Muscle layer of colon (tissue), 2 donors: ENCODE results near the gene IDUA.
"Not testable (repeated sequence)": the region's sequence is repeated elsewhere in the genome, so short reads cannot be mapped to it uniquely, and the experiment has no call there.

Experiments
- H3K27ac ChIP-seq: one replicate; pipeline ENCODE4 v1.7.0; 2013; ENCODE audit warnings: low read depth, mild to moderate bottlenecking, low read length, moderate library complexity
- H3K27me3 ChIP-seq, 2 donors: one replicate each; pipeline ENCODE4 v1.7.0; 2013; ENCODE audit warnings: low read length in 2 of 2, mild to moderate bottlenecking in 2 of 2; ENCODE audit not compliant: insufficient read depth in 2 of 2, control insufficient read depth in 1 of 2
- H3K36me3 ChIP-seq: one replicate; pipeline ENCODE4 v1.7.0; 2013; ENCODE audit warnings: mild to moderate bottlenecking, low read length; ENCODE audit not compliant: insufficient read depth
- H3K4me1 ChIP-seq: one replicate; pipeline ENCODE4 v1.7.0; 2013; ENCODE audit warnings: mild to moderate bottlenecking, low read length; ENCODE audit not compliant: insufficient read depth
- H3K4me3 ChIP-seq, 2 donors: one replicate each; pipeline ENCODE4 v1.7.0; 2013; ENCODE audit warnings: low read length in 2 of 2, low read depth in 1 of 2, mild to moderate bottlenecking in 1 of 2, moderate library complexity in 1 of 2
- H3K9ac ChIP-seq: one replicate; pipeline ENCODE4 v1.7.0; 2013; ENCODE audit warnings: low read length
- H3K9me3 ChIP-seq: one replicate; pipeline ENCODE4 v1.7.0; 2013; ENCODE audit warnings: mild to moderate bottlenecking, low read length
- donor health status: abdominal sarcoma.
- donor health status: Adenocarcinoma of cecum.

The IDUA gene

GRCh38 chr4:1045595-1046201 lies 58.9 kb downstream of the IDUA start:
- Histone ChIP-seq H3K4me1 (peaks cover 20% of the 10 kb centered on the region), H3K27me3 (peaks cover 21 to 50% of the 10 kb centered on the region in 2 donors), H3K27ac (no peak overlapping the region), H3K4me3 (no peak overlapping the region), H3K36me3 (no peaks in the 10 kb centered on the region), H3K9ac (no peak overlapping the region), H3K9me3 (no peaks in the 10 kb centered on the region)

- H3K27me3 ChIP-seq, result peaks cover 21 to 47% of the 10 kb centered on the region in 2 donors
- H3K4me3 ChIP-seq, result peak overlapping the region in 1 of 2 donors; percentile 25
Observed at GRCh38 chr4:1046581-1047011, 59.8 kb downstream of the IDUA start.

GRCh38 chr4:1047106-1047975 lies 60.5 kb downstream of the IDUA start:
- Histone ChIP-seq H3K4me3 (peak overlapping the region in 1 of 2 donors; percentile 25), H3K9me3 (no peaks in the 10 kb centered on the region), H3K4me1 (peaks cover 17% of the 10 kb centered on the region), H3K36me3 (no peaks in the 10 kb centered on the region), H3K27me3 (peaks cover 21 to 46% of the 10 kb centered on the region in 2 donors), H3K27ac (no peak overlapping the region), H3K9ac (no peak overlapping the region)

More at GRCh38 chr4:1046581-1047011, 59.8 kb downstream of the IDUA start:
- not testable (repeated sequence) for H3K36me3 ChIP-seq, H3K27ac ChIP-seq, H3K9ac ChIP-seq, H3K9me3 ChIP-seq
- H3K4me1 ChIP-seq, result peaks cover 17% of the 10 kb centered on the region

- Histone ChIP-seq H3K27me3 (peaks cover 26 to 53% of the 10 kb centered on the region in 2 donors), H3K4me3 (no peak overlapping the region)
Observed at GRCh38 chr4:1047976-1048772, 61.3 kb downstream of the IDUA start.

GRCh38 chr4:1048773-1049590 lies 62.1 kb downstream of the IDUA start:
- H3K27ac ChIP-seq, result no peak overlapping the region
- H3K9ac ChIP-seq, result no peak overlapping the region
- H3K27me3 ChIP-seq, result peaks cover 21 to 51% of the 10 kb centered on the region in 2 donors
- no peaks in the 10 kb centered on the region for H3K9me3 ChIP-seq
- no peak overlapping the region for H3K4me3 ChIP-seq
- H3K4me1 ChIP-seq, result peaks cover 11% of the 10 kb centered on the region
- no peaks in the 10 kb centered on the region for H3K36me3 ChIP-seq

More at GRCh38 chr4:1047976-1048772, 61.3 kb downstream of the IDUA start:
- H3K9me3 ChIP-seq, result no peaks in the 10 kb centered on the region
- no peaks in the 10 kb centered on the region for H3K36me3 ChIP-seq
- no peak overlapping the region for H3K27ac ChIP-seq
- peaks cover 15% of the 10 kb centered on the region for H3K4me1 ChIP-seq
- no peak overlapping the region for H3K9ac ChIP-seq

- no peak overlapping the region for H3K9ac ChIP-seq
- peaks cover 16 to 45% of the 10 kb centered on the region in 2 donors for H3K27me3 ChIP-seq
- no peaks in the 10 kb centered on the region for H3K9me3 ChIP-seq
Observed at GRCh38 chr4:1049591-1049905, 62.7 kb downstream of the IDUA start.

GRCh38 chr4:1050486-1051213 lies 63.8 kb downstream of the IDUA start:
- Histone ChIP-seq H3K27me3 (peaks cover 7 to 40% of the 10 kb centered on the region in 2 donors), H3K4me1 (peaks cover 4% of the 10 kb centered on the region), H3K36me3 (no peaks in the 10 kb centered on the region), H3K9me3 (no peaks in the 10 kb centered on the region), H3K9ac (no peak overlapping the region), H3K4me3 (no peak overlapping the region), H3K27ac (no peak overlapping the region)

More at GRCh38 chr4:1049591-1049905, 62.7 kb downstream of the IDUA start:
- H3K4me1 ChIP-seq, result peaks cover 6% of the 10 kb centered on the region
- H3K27ac ChIP-seq, result no peak overlapping the region
- H3K36me3 ChIP-seq, result no peaks in the 10 kb centered on the region
- H3K4me3 ChIP-seq, result no peak overlapping the region

- no peaks in the 10 kb centered on the region for H3K9me3 ChIP-seq
- peaks cover 4% of the 10 kb centered on the region for H3K4me1 ChIP-seq
- no peak overlapping the region for H3K9ac ChIP-seq
- peaks cover 15 to 44% of the 10 kb centered on the region in 2 donors for H3K27me3 ChIP-seq
- no peak overlapping the region for H3K4me3 ChIP-seq
- no peak overlapping the region for H3K27ac ChIP-seq
- H3K36me3 ChIP-seq, result no peaks in the 10 kb centered on the region
Observed at GRCh38 chr4:1051472-1051871, 64.6 kb downstream of the IDUA start.

GRCh38 chr4:1052231-1052671 lies 65.4 kb downstream of the IDUA start:
- H3K4me1 ChIP-seq, result peaks cover 4% of the 10 kb centered on the region
- no peaks in the 10 kb centered on the region for H3K36me3 ChIP-seq
- H3K27me3 ChIP-seq, result peaks cover 18 to 47% of the 10 kb centered on the region in 2 donors

GRCh38 chr4:1053080-1053661 lies 66.3 kb downstream of the IDUA start:
- no peak overlapping the region for H3K9ac ChIP-seq
- H3K9me3 ChIP-seq, result no peaks in the 10 kb centered on the region
- no peaks in the 10 kb centered on the region for H3K4me1 ChIP-seq
- H3K27ac ChIP-seq, result no peak overlapping the region
- H3K4me3 ChIP-seq, result no peak overlapping the region
- H3K36me3 ChIP-seq, result no peaks in the 10 kb centered on the region
- H3K27me3 ChIP-seq, result peaks cover 18 to 55% of the 10 kb centered on the region in 2 donors

More at GRCh38 chr4:1052231-1052671, 65.4 kb downstream of the IDUA start:
- Histone ChIP-seq H3K4me3 (no peak overlapping the region), H3K9me3 (no peaks in the 10 kb centered on the region), H3K9ac (no peak overlapping the region), H3K27ac (no peak overlapping the region)
